Measurements from ENCODE around the gene NFATC2.

NFATC2 gene

GRCh38 chr20:51426718-51427650, 115.5 kb downstream of the NFATC2 start:
- DNase-seq, result no peak

- no peak for DNase-seq
These were observed 117.0 kb downstream of the NFATC2 start for GRCh38 chr20:51425347-51426106.

GRCh38 chr20:51424270-51425117, 118.0 kb downstream of the NFATC2 start:
- DNase-seq, result no peak

- no peak for DNase-seq
These were observed 118.7 kb downstream of the NFATC2 start for GRCh38 chr20:51423810-51424209.

DNA sequence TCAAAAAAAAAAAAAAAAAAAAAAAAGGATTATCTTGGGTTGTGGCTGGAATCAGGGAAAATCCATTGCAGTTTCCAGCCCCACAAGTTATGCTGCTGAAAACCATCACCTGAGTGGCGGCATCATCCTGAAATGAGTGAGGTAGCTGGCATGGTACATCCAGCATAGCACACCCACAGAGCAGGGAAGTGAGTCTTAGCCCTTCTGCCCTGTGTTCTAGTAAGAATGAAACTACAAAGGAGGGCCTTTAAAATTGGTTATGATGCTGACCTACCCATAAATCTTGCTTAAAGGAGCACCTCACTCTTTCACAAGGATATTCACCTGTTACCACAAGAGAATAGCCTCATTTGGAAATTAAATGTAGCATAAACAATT, 119.2 kb downstream of the NFATC2 start:
- no peak for DNase-seq

DNA sequence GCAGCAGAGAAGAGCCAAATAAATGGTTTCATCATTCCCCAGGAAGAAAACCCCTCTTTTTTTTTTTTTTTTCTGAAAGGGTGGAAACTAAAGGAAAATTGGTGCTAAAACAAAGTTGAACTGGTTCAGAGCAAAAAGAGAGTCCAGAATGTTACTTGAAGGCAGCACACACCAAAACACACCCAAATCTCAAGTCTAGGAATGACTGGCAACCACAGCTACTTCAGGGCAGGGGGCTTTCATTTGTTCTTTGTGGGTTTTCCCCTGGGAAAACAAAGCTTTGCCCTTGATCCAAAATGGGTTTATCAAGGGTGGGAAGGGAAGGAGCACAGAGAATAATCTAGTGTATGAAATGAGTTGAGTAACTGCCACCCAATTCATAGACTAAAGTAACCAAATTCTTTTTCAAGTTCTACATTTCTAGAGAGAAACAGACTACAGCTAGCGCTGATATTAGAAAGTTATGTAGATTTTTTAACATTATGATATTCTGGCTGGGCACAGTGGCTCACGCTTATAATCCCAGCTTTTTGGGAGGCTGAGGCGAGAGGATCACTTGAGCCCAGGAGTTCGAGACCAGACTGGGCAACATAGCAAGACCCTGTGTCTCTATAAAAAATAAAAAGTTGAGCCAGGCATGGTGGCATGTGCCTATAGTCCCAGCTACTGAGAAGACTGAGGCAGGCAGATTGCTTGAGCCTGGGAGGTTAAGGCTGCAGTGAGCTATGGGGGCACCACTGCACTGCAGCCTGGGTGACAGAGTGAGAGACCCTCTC, 119.8 kb downstream of the NFATC2 start:
- no peak for DNase-seq

- no peak for DNase-seq
These were observed 121.7 kb downstream of the NFATC2 start for GRCh38 chr20:51420805-51421204.

GRCh38 chr20:51420111-51420510, 122.4 kb downstream of the NFATC2 start:
- DNase-seq, result no peak

GRCh38 chr20:51419646-51420045, 122.9 kb downstream of the NFATC2 start:
- no peak for DNase-seq

DNA sequence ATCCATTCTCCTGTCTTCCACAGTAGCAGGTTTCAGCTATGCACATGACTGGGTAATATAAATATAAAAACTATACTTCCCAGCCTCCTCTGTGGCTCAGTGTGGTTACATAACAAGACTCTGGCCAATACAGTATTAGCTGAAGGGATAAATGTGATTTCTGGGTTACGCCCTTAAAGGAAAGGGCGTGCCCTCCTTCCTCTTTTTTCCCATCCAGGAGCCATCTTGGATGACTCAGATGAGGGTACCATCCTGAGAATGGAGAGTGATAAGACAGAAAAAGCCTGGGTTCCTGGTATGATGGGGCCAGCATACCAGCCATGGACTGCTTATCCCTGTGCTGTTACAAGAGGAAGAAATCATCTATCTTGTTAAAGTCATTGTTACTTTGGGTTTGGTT, 123.3 kb downstream of the NFATC2 start:
- no peak for DNase-seq

DNA sequence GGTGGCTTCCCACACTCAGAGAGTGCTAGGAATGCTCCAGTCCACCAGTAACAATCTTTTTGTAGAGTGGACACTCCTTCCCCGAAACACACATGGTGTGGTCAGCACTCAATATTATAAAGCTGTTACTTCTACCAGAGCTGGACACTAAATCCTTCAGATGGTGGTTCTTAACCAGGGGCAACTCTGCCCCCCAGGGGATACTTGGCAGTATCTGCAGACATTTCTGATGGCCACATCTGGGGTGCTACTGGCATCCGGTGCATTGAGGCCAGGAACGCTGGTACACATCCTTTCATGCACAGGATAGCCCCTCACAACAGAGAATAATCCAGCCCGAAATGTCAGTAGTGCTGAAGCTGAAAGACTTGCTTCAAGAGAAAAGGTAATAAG, 124.4 kb downstream of the NFATC2 start:
- DNase-seq, result no peak

DNA sequence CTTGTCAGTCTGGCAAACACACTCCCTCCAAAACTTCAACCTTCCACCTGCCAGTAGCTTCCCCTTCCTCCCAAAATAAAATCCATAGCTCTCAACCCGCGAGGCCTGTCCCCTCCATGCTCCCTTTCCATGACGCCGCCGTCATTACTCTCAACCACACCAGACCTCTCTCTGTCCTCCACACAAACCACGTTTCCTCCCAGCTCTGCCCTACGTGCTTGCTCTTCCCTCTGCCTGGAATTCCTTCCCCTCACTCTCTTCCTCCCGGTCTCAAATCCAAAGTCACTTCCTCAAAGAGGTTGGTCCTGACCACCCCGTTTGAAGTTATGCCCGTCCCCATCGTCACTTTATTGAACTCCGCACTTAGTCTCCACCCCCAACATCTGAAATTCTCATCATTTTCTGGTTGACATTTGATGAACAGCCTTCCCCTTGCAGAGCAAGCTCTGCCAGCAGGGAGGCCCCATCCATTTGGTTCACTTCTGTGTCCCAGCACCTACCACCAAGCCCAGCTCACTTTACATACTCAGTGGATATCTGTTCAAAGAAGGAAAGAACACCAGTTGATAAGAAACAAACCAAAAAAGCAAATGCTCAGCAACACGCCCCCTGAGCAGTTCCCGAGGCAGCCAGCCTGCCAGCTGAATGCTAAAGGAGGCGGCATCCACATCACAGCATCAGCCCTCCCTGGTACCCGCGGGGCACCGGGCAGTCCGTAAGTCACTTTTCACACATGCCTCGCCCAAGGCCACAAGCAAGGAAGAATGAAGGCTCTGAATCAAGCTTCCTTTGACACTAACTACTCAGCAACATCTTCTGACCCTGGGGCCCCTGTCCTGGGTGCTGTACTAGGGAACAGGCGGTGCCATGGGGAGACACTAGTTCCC, 125.0 kb downstream of the NFATC2 start:
- peak; percentile 27 for DNase-seq

DNA sequence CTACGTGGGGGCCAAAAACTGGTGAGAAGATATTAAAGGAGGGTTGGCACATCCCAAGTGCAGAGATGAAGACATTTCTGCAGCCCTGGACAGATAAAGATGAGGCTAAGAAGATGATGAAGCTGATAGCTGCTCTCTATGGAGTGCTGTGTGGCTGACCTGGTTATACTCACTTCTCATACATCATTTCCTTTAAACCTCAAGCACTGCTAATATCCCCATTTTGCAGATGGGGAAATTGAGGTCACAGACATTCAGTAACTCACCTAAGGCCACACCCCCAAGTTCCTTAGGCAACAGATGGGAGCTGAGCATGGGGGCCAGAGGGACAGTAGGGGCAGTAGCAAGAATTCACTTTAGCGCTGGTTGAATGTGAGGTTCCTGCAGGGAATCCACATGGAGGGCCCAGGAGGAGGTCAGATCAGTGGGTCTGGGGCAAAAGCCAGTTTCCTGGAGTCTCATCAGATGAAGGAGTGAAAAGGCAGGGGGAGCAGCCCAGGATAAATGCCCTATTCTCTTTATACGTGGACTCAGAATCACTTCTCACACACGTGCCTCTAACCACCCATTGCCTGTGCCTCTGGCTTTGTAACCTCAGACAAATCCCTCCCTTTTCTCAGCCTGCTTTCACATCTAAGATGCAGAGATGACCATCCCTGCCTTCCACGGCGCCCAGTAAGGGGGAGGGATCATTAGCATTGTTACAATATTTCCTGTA, 125.8 kb downstream of the NFATC2 start:
- DNase-seq, result no peak

GRCh38 chr20:51413857-51414256, 128.7 kb downstream of the NFATC2 start:
- DNase-seq, result no peak

DNA sequence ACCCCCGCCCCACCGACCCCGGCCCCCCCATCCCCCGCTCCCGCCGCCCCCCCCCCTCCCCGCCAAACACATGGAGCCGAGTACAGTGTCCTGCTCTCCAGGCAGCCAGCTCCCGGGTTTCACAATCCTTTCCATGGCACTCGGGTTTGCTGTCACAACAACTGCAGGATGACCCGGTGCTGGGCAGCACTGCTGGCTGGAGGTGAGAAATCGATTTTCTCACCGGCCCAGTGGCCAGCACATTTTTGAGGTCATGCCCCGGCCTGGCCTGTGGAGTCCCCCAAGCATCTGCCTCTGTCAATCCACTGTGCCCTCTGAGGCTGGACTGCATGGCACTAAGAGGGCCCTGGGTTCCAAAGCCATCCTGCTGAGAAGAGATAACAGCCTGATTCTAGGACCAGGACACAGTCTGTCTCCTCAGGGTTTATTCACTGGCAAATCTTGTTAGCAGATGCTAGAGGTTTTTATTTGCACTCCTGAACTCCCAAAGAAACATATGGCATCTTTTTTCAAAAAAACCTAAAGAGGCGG, 129.5 kb downstream of the NFATC2 start:
- DNase-seq, result no peak

GRCh38 chr20:51412333-51412871, 130.1 kb downstream of the NFATC2 start:
- no peak for DNase-seq

DNA sequence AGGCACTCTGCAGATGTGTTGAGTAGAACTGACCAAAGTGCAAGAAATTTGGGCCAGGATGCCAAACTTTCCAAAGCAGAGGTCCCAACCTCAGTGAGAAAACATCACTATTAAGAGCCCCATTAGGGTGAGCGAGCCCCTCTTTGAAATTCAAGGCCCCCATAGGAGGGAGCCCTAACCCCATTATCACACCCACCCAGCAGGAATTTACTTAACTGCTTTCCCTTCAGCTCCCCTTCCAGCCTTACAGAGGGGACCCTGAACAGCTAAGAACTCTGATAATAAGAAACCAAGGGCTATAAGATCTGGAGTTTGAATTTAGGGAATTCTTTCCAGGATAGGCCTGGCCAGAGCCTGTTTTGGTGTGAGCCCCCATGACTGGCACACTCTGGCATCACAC, 130.6 kb downstream of the NFATC2 start:
- no peak for DNase-seq

DNA sequence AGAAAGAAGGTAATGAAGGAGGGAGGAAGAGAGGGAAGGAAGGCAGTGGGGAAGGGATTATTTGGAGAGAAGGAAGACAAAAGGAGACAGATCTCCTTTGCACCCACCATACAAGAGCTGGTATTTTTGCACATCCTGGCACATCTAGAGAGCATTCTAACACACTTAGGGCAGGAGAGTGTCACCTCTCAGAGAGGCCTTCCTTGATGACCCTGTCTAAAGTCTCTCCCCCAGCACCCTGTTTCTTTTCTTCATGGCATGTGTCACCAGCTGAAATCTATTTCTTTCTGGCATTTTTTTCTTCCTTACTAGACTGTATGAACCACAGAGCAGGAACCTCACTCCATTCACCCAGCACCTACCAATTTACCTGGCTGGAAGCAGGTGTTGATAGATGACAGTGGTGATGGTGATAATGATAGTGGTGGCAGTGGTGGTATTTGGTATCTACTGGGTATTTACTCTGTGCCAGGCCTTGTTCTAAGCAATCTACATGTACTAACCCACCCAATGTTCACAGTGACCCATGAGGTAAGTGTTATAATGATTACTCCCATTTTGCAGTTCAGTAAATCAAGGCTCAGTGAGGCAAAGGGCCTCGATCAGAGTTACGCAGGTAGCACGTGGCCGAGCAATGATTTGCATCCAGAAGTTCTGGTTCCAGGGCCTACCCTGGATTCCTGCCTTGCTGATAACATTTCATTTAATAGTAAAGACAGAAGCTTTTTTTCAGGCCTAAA, 131.8 kb downstream of the NFATC2 start:
- DNase-seq, result no peak

DNA sequence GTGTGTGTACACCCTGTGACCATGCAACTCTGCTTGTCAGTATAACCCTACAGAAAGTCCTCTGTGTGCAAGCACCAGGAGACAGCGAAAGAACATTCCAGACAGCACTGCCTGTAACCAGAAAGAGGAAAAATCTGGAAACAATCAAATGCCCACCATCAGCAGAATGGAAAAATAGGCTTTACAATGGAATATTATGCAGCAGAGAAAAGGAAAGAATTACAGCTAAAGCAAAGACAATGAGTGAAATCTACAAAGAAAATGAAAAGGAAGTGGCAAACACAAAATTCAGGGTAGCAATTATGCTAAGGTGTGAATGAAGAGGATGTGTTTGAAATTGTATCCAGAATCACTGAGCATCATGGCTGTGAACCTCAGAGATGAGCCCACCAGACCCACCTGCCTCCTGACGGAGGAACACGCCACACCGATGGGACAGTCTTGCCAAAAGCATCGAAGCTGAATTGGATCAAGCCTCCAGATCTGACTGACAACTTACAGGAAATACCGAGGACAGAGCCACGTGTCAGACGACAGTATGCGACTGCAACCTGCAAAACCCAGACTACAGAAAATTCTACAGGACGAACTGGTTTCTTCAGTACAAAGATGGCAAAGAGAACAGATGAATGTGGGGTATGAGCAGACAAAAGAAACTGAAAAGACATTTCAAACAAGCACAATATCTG, 133.2 kb downstream of the NFATC2 start:
- DNase-seq, result no peak
